Gastrocnemius medialis (tissue), 4 donors: ENCODE results near the gene BRWD1.

Experiments used
- CTCF ChIP-seq, 5 experiments: fragments of 450-650 bp in 3 of 5; fragments of 200-600 bp in 2 of 5; sonication (generic) in 2 of 5; IDR thresholded peaks in 4 of 5; conservative IDR thresholded peaks in 1 of 5; 1 replicate in 4 of 5; 2 replicates in 1 of 5; pipeline ENCODE4 v1.5.1; 2016 to 2019; ENCODE audit warnings: antibody characterized with exemption in 5 of 5, mild to moderate bottlenecking in 3 of 5, moderate library complexity in 3 of 5
- POLR2A ChIP-seq, 2 donors: fragments of 450-650 bp; IDR thresholded peaks; one replicate each; pipeline ENCODE4 v1.6.1; 2017; ENCODE audit warnings: antibody characterized with exemption in 2 of 2, mild to moderate bottlenecking in 2 of 2, moderate library complexity in 2 of 2

DNA sequence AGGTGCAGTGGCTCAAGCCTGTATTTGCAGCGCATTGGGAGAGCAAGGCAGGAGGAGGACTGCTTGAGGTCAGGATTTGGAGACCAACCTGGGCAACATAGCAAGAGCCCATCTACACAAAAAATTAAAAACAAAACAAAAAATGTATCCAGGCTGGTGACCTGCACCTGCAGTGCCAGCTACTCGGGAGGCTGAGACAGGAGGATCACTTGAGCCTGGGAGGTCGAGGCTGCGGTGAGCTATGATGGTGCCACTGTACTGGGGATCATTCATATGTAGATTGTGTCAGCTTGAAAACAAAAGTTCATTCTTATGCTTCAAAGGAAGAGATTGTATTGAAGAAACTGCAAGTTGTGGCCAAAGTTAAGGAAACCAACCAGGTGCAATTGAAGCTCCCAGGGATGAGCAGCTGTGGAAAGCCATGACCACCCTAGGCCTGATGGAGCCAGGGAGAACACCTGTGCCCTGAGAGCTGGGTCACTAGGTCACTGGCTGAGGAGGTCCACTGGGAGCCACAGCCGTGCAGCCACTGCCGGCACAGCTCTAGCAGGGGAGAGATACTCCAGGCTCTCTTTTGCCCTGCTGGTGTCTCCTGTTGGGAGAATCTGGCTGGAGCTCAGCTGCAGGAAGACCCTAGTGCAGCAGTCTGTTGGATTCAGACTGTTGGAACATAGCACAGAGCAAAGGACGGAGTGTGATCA lies 13.3 kb upstream of the BRWD1 start:
- TF ChIP-seq CTCF (IDR thresholded peaks at IDR 0.05 in 4 of 5, conservative IDR thresholded peaks at IDR 0.05 in 1 of 5) (no peak), POLR2A (IDR thresholded peaks at IDR 0.05) (no peak)
